Fibroblast of lung (primary cell): ENCODE data around the gene EIF2AK2.

Experiments used
- EZH2 ChIP-seq: IDR thresholded peaks from 2 replicates; pipeline ENCODE4 v1.5.1; 2012; ENCODE audit warnings: low read length, control low read depth, mild to moderate bottlenecking; ENCODE audit errors: missing control alignments
- TF ChIP-seq, protein P1 (sequence below), 2 donors: IDR thresholded peaks in 1 of 2; conservative IDR thresholded peaks in 1 of 2; 1 replicate in 1 of 2; 2 replicates in 1 of 2; pipeline ENCODE4 v1.5.1; 2011 to 2012; ENCODE audit warnings: low read length in 2 of 2, control low read depth in 1 of 2, inconsistent platforms in 1 of 2, low read depth in 1 of 2, mild to moderate bottlenecking in 1 of 2

DNA sequence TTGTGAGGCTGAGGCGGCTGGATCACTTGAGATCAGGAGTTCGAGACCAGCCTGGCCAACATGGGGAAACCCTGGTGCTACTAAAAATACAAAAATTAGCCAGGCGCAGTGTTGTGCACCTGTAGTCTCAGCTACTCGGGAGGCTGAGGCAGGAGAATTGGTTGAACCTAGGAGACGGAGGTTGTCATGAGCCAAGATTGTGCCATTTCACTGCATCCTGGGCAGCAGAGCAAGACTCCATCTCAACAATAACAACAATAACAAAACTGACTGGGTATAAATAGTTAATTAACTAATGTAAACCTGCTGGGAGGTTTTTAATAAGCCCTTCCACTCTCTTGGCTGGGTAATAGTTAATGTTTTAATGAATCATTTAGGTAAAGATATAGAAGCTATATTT lies 23.9 kb upstream of the EIF2AK2 start:
- TF ChIP-seq, protein P1, sequence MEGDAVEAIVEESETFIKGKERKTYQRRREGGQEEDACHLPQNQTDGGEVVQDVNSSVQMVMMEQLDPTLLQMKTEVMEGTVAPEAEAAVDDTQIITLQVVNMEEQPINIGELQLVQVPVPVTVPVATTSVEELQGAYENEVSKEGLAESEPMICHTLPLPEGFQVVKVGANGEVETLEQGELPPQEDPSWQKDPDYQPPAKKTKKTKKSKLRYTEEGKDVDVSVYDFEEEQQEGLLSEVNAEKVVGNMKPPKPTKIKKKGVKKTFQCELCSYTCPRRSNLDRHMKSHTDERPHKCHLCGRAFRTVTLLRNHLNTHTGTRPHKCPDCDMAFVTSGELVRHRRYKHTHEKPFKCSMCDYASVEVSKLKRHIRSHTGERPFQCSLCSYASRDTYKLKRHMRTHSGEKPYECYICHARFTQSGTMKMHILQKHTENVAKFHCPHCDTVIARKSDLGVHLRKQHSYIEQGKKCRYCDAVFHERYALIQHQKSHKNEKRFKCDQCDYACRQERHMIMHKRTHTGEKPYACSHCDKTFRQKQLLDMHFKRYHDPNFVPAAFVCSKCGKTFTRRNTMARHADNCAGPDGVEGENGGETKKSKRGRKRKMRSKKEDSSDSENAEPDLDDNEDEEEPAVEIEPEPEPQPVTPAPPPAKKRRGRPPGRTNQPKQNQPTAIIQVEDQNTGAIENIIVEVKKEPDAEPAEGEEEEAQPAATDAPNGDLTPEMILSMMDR (conservative IDR thresholded peaks at IDR 0.05 in 1 of 2, IDR thresholded peaks at IDR 0.05 in 1 of 2; ENCODE audit: low read depth in 1 of 2, low read length in 2 of 2) = no peak
- no peak for TF ChIP-seq EZH2
